GM12878 (cell line): ENCODE data around the gene FAM193B. TPM values are rescaled to one million over a fixed set of nuclear protein-coding genes. Genes with fewer than 3 reads are reported as not detected.

Experiments
- ATAC-seq: fragments of 200-7000 bp; cut with Tn5 transposase; 3 replicates; pipeline ENCODE4 v1.9.1; 2020; ENCODE audit warnings: mild to moderate bottlenecking, moderate library complexity
- BruUV-seq: library from RNA; stranded (reverse); fragments of 400-500 nt; replicated peaks from 2 replicates; lab custom pipeline; 2021; lab: Mats Ljungman, UMichigan
- CTCF ChIA-PET: fragments of 300-600 bp; sonication (Branson Sonifier 250); formaldehyde crosslinking; extraction: SDS; loops from one replicate; lab custom pipeline; 2021; ENCODE audit warnings: inconsistent platforms; lab: Yijun Ruan, JAX
- POLR2A ChIA-PET: fragments of 350-600 bp; formaldehyde crosslinking; extraction: SDS; loops from one replicate; lab custom pipeline; 2021; ENCODE audit warnings: inconsistent platforms; lab: Charles Lee
- RAD21 ChIA-PET: fragments of 300-600 bp; sonication (Branson Sonifier 250); formaldehyde crosslinking; loops from one replicate; lab custom pipeline; 2023; ENCODE audit warnings: antibody characterized with exemption; ENCODE audit not compliant: unreplicated experiment; lab: Charles Lee
- SMC1A ChIA-PET: fragments of 300-600 bp; sonication (Branson Sonifier 250); formaldehyde crosslinking; loops from one replicate; lab custom pipeline; 2023; ENCODE audit not compliant: unreplicated experiment, uncharacterized antibody; lab: Charles Lee
- DNase-seq: peaks from one replicate; pipeline ENCODE4 v3.0.0-alpha.2; 2011; ENCODE audit warnings: low read depth, low spot score
- FAIRE-seq: peaks from 3 replicates; lab custom pipeline; 2011; peaks lifted over from hg19 to GRCh38; lab: Jason Lieb, UNC
- H2AFZ ChIP-seq: 2 replicates; pipeline ENCODE4 v1.6.0; 2011; ENCODE audit warnings: low read depth, low read length, control low read depth; ENCODE audit not compliant: control insufficient read depth
- H3K27ac ChIP-seq: 2 replicates; pipeline ENCODE4 v1.5.1; 2011; ENCODE audit warnings: control low read depth; ENCODE audit not compliant: control insufficient read depth, insufficient read depth
- H3K27me3 ChIP-seq, 2 experiments: replicated peaks in 1 of 2; 2 replicates each; pipeline versions ENCODE4 v1.6.0 to v1.6.1; 2011; ENCODE audit warnings: low read length in 1 of 2; ENCODE audit not compliant: control insufficient read depth in 2 of 2, insufficient read depth in 2 of 2
- H3K36me3 ChIP-seq, 2 experiments: 2 replicates each; pipeline ENCODE4 v1.5.1; 2011; ENCODE audit warnings: low read length in 1 of 2; ENCODE audit not compliant: control insufficient read depth in 2 of 2, insufficient read depth in 2 of 2
- H3K4me1 ChIP-seq: 2 replicates; pipeline ENCODE4 v1.6.1; 2011; ENCODE audit warnings: mild to moderate bottlenecking, low read length, moderate library complexity, mixed read lengths; ENCODE audit not compliant: control insufficient read depth, insufficient read depth
- H3K4me2 ChIP-seq: 2 replicates; pipeline ENCODE4 v1.6.0; 2011; ENCODE audit warnings: control low read depth; ENCODE audit not compliant: control insufficient read depth, insufficient read depth
- H3K4me3 ChIP-seq: fragments of 200-600 bp; sonication (generic); 2 replicates; pipeline ENCODE4 v1.5.1; 2016
- H3K79me2 ChIP-seq: 2 replicates; pipeline ENCODE4 v1.6.0; 2011; ENCODE audit warnings: low read length; ENCODE audit not compliant: control insufficient read depth, insufficient read depth
- H3K9ac ChIP-seq: 2 replicates; pipeline ENCODE4 v1.8.0; 2011; ENCODE audit warnings: low read length, control low read depth, mixed read lengths; ENCODE audit not compliant: control insufficient read depth, insufficient read depth
- H3K9me3 ChIP-seq: replicated peaks from 3 replicates; pipeline ENCODE4 v1.5.1; 2011; ENCODE audit warnings: mild to moderate bottlenecking, low read length; ENCODE audit not compliant: control insufficient read depth, insufficient read depth
- H4K20me1 ChIP-seq: 2 replicates; pipeline ENCODE4 v1.6.0; 2011; ENCODE audit not compliant: control insufficient read depth, insufficient read depth
- BCL3 ChIP-seq: IDR thresholded peaks from 2 replicates; pipeline ENCODE4 v1.6.1; 2011; ENCODE audit warnings: borderline replicate concordance, low read depth, mild to moderate bottlenecking, moderate library complexity, low read length; ENCODE audit not compliant: insufficient read depth, poor library complexity, severe bottlenecking
- CREM ChIP-seq: IDR thresholded peaks from 2 replicates; pipeline ENCODE4 v1.6.1; 2014; ENCODE audit warnings: antibody characterized with exemption, low read depth
- EGR1 ChIP-seq, 2 experiments: IDR thresholded peaks; 1 replicate in 1 of 2; 2 replicates in 1 of 2; pipeline ENCODE4 v1.6.1; 2011 to 2012; ENCODE audit warnings: low read depth in 2 of 2, low read length in 2 of 2, borderline replicate concordance in 1 of 2, mild to moderate bottlenecking in 1 of 2, moderate library complexity in 1 of 2
- FOS ChIP-seq: IDR thresholded peaks from 3 replicates; pipeline ENCODE4 v1.6.1; 2011; ENCODE audit warnings: borderline replicate concordance; ENCODE audit not compliant: insufficient read length; ENCODE audit errors: extremely low read depth
- GATAD2B ChIP-seq: fragments of 450-650 bp; conservative IDR thresholded peaks from 2 replicates; pipeline ENCODE4 v1.6.1; 2017; ENCODE audit warnings: low read depth, mild to moderate bottlenecking, moderate library complexity
- IKZF1 ChIP-seq: fragments of 450-650 bp; conservative IDR thresholded peaks from 2 replicates; pipeline ENCODE4 v1.6.1; 2017; ENCODE audit warnings: antibody characterized with exemption, mild to moderate bottlenecking
- MAX ChIP-seq: IDR thresholded peaks from 2 replicates; pipeline ENCODE4 v1.6.1; 2012; ENCODE audit warnings: low read depth, low read length, improper control_type of control experiment
- NKRF ChIP-seq: fragments of 450-650 bp; conservative IDR thresholded peaks from 2 replicates; pipeline ENCODE4 v1.6.1; 2017; ENCODE audit warnings: mild to moderate bottlenecking, moderate library complexity
- NRF1 ChIP-seq: conservative IDR thresholded peaks from 2 replicates; pipeline ENCODE4 v1.6.1; 2011; ENCODE audit warnings: mild to moderate bottlenecking, low read depth, low read length, improper control_type of control experiment
- ZNF687 ChIP-seq: fragments of 450-650 bp; IDR thresholded peaks from 2 replicates; pipeline ENCODE4 v1.6.1; 2017; ENCODE audit warnings: mild to moderate bottlenecking, moderate library complexity
- ZSCAN29 ChIP-seq: fragments of 450-650 bp; IDR thresholded peaks from 2 replicates; pipeline ENCODE4 v1.6.1; 2017; ENCODE audit warnings: mild to moderate bottlenecking, moderate library complexity
- WGBS: methylation state at CpG from one replicate; pipeline ENCODE4 v1.1.6; 2016; ENCODE audit warnings: low lambda C conversion rate; ENCODE audit not compliant: insufficient replicate concordance, insufficient coverage; ENCODE audit errors: missing lambda C conversion rate; 5-methylcytosine and 5-hydroxymethylcytosine counted together
- in situ Hi-C: fragments of 300-500 bp; cut with MboI; formaldehyde crosslinking; loops from 9 replicates; pipeline ENCODE4 v1.14.3; 2018; ENCODE audit warnings: mixed read lengths
- intact Hi-C: fragments of 100-400 bp; cut with micrococcal nuclease; formaldehyde crosslinking; loops from one replicate; pipeline ENCODE4 v1.14.2; 2022; ENCODE audit not compliant: unreplicated experiment
- polyA plus RNA-seq, 11 experiments: library from polyadenylated mRNA; depleted of rRNA in 4 of 11; unstranded in 6 of 11; stranded (reverse) in 5 of 11; fragments of >200 nt; fragmentation: Nextera tagmentation in 4 of 11; fragmentation: Illumina TruSeq in 1 of 11; extraction: Ambion mirVana in 4 of 11; extraction: Trizol in 1 of 11; gene quantifications; 1 replicate in 1 of 11; 2 replicates in 10 of 11; pipeline versions ENCODE4 v1.2.1 to v1.2.3, GENCODE V29; 2011 to 2016; ENCODE audit warnings: inconsistent platforms in 2 of 11, missing spikeins in 2 of 11, low read depth in 1 of 11
- total RNA-seq, 4 experiments: library from RNA; depleted of rRNA in 3 of 4; stranded (reverse); fragments of >200 nt in 3 of 4; fragmentation: Illumina TruSeq in 1 of 4; extraction: Trizol in 1 of 4; gene quantifications; 2 replicates each; pipeline versions ENCODE4 v1.2.1 to v1.2.3, GENCODE V29; 2013 to 2021
- TF ChIP-seq, protein P1 (sequence below): fragments of 450-650 bp; IDR thresholded peaks from 2 replicates; pipeline ENCODE4 v1.6.1; 2016; ENCODE audit warnings: mild to moderate bottlenecking

Gene FAM193B
- total and polyA plus RNA-seq, 10 of the 15 experiments (the other 5 are each of a cell fraction or from before 2014, with no cell fraction given): 3.3 to 47.0 (median 25.1) TPM

DNA sequence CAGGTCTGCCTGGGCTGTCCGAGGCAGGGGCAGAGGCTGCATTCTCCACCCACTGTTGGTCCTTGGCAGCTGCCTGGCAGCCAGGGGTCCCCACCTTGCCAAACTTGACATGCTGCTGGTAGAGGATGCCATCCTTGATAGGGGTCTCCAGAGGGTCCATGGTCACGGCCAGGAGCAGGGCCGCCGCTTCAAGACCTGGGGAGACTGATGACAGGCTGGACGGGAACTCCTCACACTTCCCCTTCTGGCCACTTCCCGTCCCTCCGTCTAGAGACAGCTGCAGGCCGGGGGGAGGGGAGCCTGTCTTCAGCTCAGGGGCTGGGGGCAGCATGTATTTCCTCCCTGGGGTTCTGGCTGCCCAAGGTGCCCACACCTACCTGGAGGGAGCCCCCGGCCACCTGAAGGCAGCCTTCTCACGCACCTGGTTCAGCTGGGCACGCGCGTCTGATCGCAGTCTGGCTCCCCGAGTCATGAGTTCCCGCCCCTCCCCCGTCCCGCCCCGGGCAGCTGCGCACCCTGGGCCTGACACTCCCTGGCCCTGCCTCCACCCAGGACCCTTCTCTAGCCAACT lies 44.9 kb downstream of the FAM193B start, which contains the start of gene DOK3:
DOK3 (minus strand) TSS at position 446 of the 571 bp plus-strand sequence; CDS start at position 160, 286 bp downstream.
- DNase-seq (no peak), FAIRE-seq (peak; percentile 59), ATAC-seq (peak; percentile 63)
- ChIA-PET RAD21 (interaction anchor here (0.6 to 3.4 kb wide), 18 partner anchors 8 to 129 kb away, joined by 3 to 17 read pairs (median 4); partner anchors contain the start of genes GRK6, PDLIM7 and TMED9), POLR2A (interaction anchor here (0.6 to 3.5 kb wide), 16 partner anchors 8 to 825 kb away, joined by 3 to 19 read pairs (median 4); partner anchors contain the start of genes DDX41, GRK6, LMAN2 and PDLIM7), SMC1A (interaction anchor here (0.6 to 2.4 kb wide), 9 partner anchors 7 to 199 kb away, joined by 3 to 10 read pairs (median 5); partner anchors contain the start of gene PDLIM7), CTCF (interaction anchor here (0.7 to 6.2 kb wide), 12 partner anchors 8 to 396 kb away, joined by 3 to 38 read pairs (median 11); partner anchors contain the start of genes PDLIM7, RGS14 and TMED9)
- Histone ChIP-seq H3K9ac (peak within 1 kb of the TSS; percentile 90), H3K27me3 (no peaks in the 10 kb centered on the region), H4K20me1 (no peaks in the 10 kb centered on the region), H3K27ac (peak within 1 kb of the TSS; percentile 87), H2AFZ (peak within 1 kb of the TSS; percentile 69), H3K79me2 (peaks cover 35% of the 10 kb centered on the region), H3K4me2 (peak within 1 kb of the TSS; percentile 97), H3K36me3 (peaks cover 10 to 38% of the 10 kb centered on the region in 2 experiments; a peak in 3 of 4 replicates), H3K9me3 (no peaks in the 10 kb centered on the region), H3K4me3 (peak within 1 kb of the TSS; percentile 87), H3K4me1 (peaks cover 37% of the 10 kb centered on the region)
- in situ Hi-C loops: no loop called here
- no TSS peak for BruUV-seq
- intact Hi-C loops: loop anchor here (5.0 to 10.0 kb wide), 2 partner anchors 93 to 395 kb away; partner anchors contain the start of gene B4GALT7
- WGBS: 4% methylated on average over 16 of the region's 20 CpGs
- TF ChIP-seq BCL3 (peak; percentile 17), ZSCAN29 (no peak), NKRF (peak; percentile 43), GATAD2B (0 out of 2 replicates have a peak, but pooled peaks have one; percentile 3), NRF1 (0 out of 2 replicates have a peak, but pooled peaks have one; percentile 14), CREM (peak; percentile 13; the same call in 1 of the 2 replicates), FOS (no peak), IKZF1 (0 out of 2 replicates have a peak, but pooled peaks have one; percentile 13), MAX (no peak), EGR1 (IDR thresholded peaks at IDR 0.05; ENCODE audit: borderline replicate concordance in 1 of 2, low read depth in 2 of 2, low read length in 2 of 2) (0 out of 3 replicates have a peak, but pooled peaks of 1 of the 2 experiments have one; percentile 12), ZNF687 (peak; percentile 20; the same call in 1 of the 2 replicates)
- TF ChIP-seq, protein P1, sequence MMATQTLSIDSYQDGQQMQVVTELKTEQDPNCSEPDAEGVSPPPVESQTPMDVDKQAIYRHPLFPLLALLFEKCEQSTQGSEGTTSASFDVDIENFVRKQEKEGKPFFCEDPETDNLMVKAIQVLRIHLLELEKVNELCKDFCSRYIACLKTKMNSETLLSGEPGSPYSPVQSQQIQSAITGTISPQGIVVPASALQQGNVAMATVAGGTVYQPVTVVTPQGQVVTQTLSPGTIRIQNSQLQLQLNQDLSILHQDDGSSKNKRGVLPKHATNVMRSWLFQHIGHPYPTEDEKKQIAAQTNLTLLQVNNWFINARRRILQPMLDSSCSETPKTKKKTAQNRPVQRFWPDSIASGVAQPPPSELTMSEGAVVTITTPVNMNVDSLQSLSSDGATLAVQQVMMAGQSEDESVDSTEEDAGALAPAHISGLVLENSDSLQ: no peak
